Measurements from ENCODE around the gene DSN1. TPM values are rescaled to one million over a fixed set of nuclear protein-coding genes. Genes with fewer than 3 reads are reported as not detected.

DSN1 gene
- total RNA-seq, 1 donor from 2014 or later, result 3.7 TPM

DNA sequence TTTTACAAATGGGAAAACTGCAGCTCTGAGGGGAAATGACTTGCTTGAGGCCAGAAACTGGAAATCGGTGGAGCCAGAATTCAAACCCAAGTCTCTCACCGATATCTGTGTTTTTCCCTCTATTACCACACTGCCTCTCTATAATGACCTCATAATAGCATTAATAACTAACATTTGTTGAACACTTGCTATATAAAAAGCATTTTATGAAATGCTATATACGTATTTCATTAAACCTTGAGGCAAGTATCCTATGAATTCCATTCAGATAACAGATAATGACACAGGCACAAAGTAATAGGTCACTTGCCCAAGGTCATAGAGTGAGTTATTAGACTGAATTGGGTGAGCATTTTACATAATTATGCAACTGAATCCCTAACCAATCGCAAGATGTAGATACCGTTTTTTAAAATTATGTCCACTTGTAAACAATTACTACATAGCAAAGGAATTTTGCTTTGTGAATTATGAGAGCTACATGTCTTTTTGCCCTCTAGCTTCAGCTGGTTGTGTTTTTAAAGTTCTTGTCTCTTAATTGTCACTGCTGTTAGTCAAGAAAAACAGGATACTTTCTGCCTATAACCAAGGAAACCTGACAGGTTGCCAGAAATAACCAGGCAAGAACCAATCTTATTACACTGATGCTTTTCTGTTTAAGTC lies 4.7 kb downstream of the DSN1 start:
- Histone ChIP-seq H3K27me3 (ENCODE audit: control insufficient read depth, insufficient read depth, low read length) (no peaks in the 10 kb centered on the region), H3K4me3 (ENCODE audit: low read depth, low read length) (no peak overlapping the region), H3K36me3 (ENCODE audit: control insufficient read depth, insufficient read depth, low read length) (no peaks in the 10 kb centered on the region)
- FAIRE-seq, result no peak
- no peak for DNase-seq (ENCODE audit: low read depth)
- TF ChIP-seq, protein P1, sequence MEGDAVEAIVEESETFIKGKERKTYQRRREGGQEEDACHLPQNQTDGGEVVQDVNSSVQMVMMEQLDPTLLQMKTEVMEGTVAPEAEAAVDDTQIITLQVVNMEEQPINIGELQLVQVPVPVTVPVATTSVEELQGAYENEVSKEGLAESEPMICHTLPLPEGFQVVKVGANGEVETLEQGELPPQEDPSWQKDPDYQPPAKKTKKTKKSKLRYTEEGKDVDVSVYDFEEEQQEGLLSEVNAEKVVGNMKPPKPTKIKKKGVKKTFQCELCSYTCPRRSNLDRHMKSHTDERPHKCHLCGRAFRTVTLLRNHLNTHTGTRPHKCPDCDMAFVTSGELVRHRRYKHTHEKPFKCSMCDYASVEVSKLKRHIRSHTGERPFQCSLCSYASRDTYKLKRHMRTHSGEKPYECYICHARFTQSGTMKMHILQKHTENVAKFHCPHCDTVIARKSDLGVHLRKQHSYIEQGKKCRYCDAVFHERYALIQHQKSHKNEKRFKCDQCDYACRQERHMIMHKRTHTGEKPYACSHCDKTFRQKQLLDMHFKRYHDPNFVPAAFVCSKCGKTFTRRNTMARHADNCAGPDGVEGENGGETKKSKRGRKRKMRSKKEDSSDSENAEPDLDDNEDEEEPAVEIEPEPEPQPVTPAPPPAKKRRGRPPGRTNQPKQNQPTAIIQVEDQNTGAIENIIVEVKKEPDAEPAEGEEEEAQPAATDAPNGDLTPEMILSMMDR (IDR thresholded peaks at IDR 0.05; ENCODE audit: insufficient read depth, low read length, severe bottlenecking), result no peak

DNA sequence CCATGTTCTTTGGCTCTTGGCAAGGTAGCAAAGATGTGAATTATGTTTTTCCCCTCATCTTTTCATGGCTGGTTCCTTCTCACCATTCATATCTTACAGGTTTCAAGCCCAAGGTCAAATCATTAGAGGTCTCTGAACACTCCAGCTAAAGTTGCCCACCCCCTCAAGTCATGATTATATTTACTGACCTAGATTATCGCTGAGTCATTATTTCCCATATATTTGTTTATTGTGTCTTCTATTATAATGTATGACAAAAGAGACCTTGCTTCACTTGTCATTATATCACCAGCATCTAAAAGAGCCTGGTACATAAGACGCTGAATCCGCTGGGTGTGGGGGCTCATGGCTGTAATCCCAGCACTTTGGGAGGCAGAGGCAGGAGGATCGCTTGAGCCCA lies 12.4 kb downstream of the DSN1 start:
- Histone ChIP-seq H3K4me3 (ENCODE audit: low read depth, low read length) (no peak overlapping the region), H3K27me3 (ENCODE audit: control insufficient read depth, insufficient read depth, low read length) (no peaks in the 10 kb centered on the region), H3K36me3 (ENCODE audit: control insufficient read depth, insufficient read depth, low read length) (peaks cover 2% of the 10 kb centered on the region)
- DNase-seq (ENCODE audit: low read depth), result no peak
- TF ChIP-seq, protein P1 (IDR thresholded peaks at IDR 0.05; ENCODE audit: insufficient read depth, low read length, severe bottlenecking), result no peak
- FAIRE-seq, result no peak

DNA sequence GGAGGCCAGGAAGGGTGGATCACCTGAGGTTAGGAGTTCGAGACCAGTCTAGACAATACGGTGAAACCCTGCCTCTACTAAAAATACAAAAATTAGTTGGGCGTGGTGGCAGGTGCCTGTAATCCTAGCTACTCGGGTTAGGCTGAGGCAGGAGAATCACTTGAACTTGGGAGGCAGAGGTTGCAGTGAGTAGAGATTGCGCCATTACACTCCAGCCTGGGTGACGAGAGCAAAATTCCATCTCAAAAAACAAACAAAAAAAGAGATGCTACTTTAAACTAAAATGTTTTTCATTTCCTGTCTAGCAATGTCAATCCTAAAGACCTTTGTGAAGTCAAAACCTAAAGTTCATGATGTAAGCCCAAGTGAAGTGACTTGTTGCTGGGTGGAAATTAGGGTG lies 12.9 kb downstream of the DSN1 start:
- H3K36me3 ChIP-seq (ENCODE audit: control insufficient read depth, insufficient read depth, low read length), result peaks cover 2% of the 10 kb centered on the region
- no peak for FAIRE-seq
- TF ChIP-seq, protein P1 (IDR thresholded peaks at IDR 0.05; ENCODE audit: insufficient read depth, low read length, severe bottlenecking), result no peak
- H3K27me3 ChIP-seq (ENCODE audit: control insufficient read depth, insufficient read depth, low read length), result no peaks in the 10 kb centered on the region
- DNase-seq (ENCODE audit: low read depth), result no peak
- H3K4me3 ChIP-seq (ENCODE audit: low read depth, low read length), result no peak overlapping the region

DNA sequence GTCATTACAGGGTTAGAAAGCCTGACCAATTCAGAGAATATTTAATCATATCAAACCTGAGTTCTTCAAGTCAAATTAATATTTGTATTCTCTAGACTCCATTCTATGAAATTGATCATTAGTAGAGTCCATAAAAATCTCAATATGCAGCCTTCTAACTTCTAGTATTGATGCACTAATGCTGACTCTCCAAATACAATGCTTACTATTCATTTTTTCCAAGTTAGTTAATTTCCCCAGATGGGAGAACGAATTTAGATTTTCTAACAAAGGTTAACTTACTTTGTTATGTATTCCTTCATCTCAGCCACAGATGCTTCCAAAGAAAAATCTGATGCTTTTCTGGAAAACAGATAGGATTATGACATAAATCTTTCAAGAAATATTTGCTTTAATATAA lies 15.3 kb downstream of the DSN1 start:
- DNase-seq (ENCODE audit: low read depth) (no peak), FAIRE-seq (no peak)
- TF ChIP-seq, protein P1 (IDR thresholded peaks at IDR 0.05; ENCODE audit: insufficient read depth, low read length, severe bottlenecking), result no peak
- H3K27me3 ChIP-seq (ENCODE audit: control insufficient read depth, insufficient read depth, low read length), result no peaks in the 10 kb centered on the region
- peaks cover 4% of the 10 kb centered on the region for H3K36me3 ChIP-seq (ENCODE audit: control insufficient read depth, insufficient read depth, low read length)
- H3K4me3 ChIP-seq (ENCODE audit: low read depth, low read length), result no peak overlapping the region

DNA sequence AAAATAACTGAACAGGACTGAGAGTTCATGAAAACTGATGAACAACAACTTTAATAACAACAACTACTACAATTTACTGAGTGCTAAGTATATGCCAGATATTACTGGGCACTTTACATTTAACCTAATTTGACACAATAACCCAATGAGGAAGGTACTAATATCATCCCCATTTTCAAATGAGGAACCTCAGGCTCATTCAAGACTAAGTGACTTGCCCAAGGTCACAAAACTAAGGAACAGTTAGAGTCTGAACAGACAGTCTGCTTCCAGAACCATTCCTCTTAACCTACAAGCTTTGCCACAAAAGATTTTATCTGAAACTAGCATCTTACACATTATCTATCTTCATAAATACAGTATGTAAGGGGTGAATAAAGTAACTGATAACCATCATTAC lies 17.1 kb downstream of the DSN1 start:
- TF ChIP-seq, protein P1 (IDR thresholded peaks at IDR 0.05; ENCODE audit: insufficient read depth, low read length, severe bottlenecking), result no peak
- Histone ChIP-seq H3K36me3 (ENCODE audit: control insufficient read depth, insufficient read depth, low read length) (peaks cover 7% of the 10 kb centered on the region), H3K4me3 (ENCODE audit: low read depth, low read length) (no peak overlapping the region), H3K27me3 (ENCODE audit: control insufficient read depth, insufficient read depth, low read length) (no peaks in the 10 kb centered on the region)
- DNase-seq (ENCODE audit: low read depth) (no peak), FAIRE-seq (no peak)

DNA sequence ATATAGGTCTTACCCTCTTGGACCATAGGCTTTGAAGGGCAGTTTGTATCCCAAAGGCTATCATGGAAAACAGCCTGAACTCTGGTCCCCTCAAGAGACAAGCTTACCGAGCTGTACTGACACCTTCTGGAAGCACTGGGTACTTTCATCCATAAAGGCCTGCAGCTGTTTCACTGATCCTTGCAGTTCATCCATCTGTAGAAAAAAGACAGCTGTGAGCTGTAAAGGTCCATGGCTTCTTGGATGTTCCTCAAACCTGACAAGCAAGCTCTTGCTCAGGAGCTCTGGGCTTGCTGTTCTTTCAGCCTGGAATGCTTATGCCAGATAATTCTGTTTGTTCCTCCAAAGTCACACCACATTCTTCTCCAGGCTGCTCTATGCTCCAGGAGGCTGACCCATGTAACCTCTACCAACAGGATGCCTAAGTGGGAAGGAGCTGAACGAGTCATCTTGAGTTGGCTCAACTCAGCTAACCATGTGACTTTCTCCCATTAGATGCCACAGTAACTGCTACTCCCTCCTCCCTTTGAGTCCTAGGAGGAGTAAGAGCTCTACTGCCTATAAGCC lies 18.8 kb downstream of the DSN1 start:
- no peak for FAIRE-seq
- Histone ChIP-seq H3K4me3 (ENCODE audit: low read depth, low read length) (no peak overlapping the region), H3K27me3 (ENCODE audit: control insufficient read depth, insufficient read depth, low read length) (no peaks in the 10 kb centered on the region), H3K36me3 (ENCODE audit: control insufficient read depth, insufficient read depth, low read length) (peaks cover 7% of the 10 kb centered on the region)
- TF ChIP-seq, protein P1 (IDR thresholded peaks at IDR 0.05; ENCODE audit: insufficient read depth, low read length, severe bottlenecking), result peak; percentile 79
- DNase-seq (ENCODE audit: low read depth), result peak; percentile 73

Measured in bronchial epithelial cell (primary cell).